Esophagus (tissue), 2 donors: Measurements from ENCODE around the gene KLRF1. TPM values are rescaled to one million over a fixed set of nuclear protein-coding genes. Genes with fewer than 3 reads are reported as not detected.

Source experiments
- H3K27ac ChIP-seq, 2 donors: one replicate each; pipeline ENCODE4 v1.5.1; 2013; ENCODE audit warnings: low read depth in 2 of 2, mild to moderate bottlenecking in 2 of 2, inconsistent platforms in 1 of 2, low read length in 1 of 2, moderate library complexity in 1 of 2
- H3K27me3 ChIP-seq, 2 donors: one replicate each; pipeline ENCODE4 v1.6.1; 2013; ENCODE audit warnings: low read length in 2 of 2, control low read depth in 1 of 2, mild to moderate bottlenecking in 1 of 2; ENCODE audit not compliant: insufficient read depth in 2 of 2, control insufficient read depth in 1 of 2
- H3K36me3 ChIP-seq, 2 donors: one replicate each; pipeline ENCODE4 v1.6.1; 2013; ENCODE audit warnings: low read length in 1 of 2; ENCODE audit not compliant: control insufficient read depth in 2 of 2, insufficient read depth in 2 of 2
- H3K4me1 ChIP-seq, 2 donors: one replicate each; pipeline ENCODE4 v1.6.1; 2013; ENCODE audit warnings: low read length in 1 of 2; ENCODE audit not compliant: control insufficient read depth in 2 of 2, insufficient read depth in 2 of 2
- H3K4me3 ChIP-seq, 2 donors: one replicate each; pipeline ENCODE4 v1.5.1; 2013; ENCODE audit warnings: low read length in 2 of 2, mild to moderate bottlenecking in 2 of 2, low read depth in 1 of 2, moderate library complexity in 1 of 2
- H3K9me3 ChIP-seq, 2 donors: one replicate each; pipeline ENCODE4 v1.6.1; 2013; ENCODE audit warnings: mild to moderate bottlenecking in 2 of 2, low read depth in 1 of 2, low read length in 1 of 2, moderate library complexity in 1 of 2; ENCODE audit not compliant: control insufficient read depth in 2 of 2, insufficient read depth in 1 of 2
- WGBS, 2 donors: extraction: QIAGEN DNeasy Blood & Tissue Kit; methylation state at CpG; one replicate each; pipeline ENCODE4 v1.1.7; 2013; 5-methylcytosine and 5-hydroxymethylcytosine counted together
- polyA plus RNA-seq, 2 donors: library from polyadenylated mRNA; stranded (reverse); fragments of 200-250 nt; gene quantifications; one replicate each; pipeline ENCODE4 v1.2.3, GENCODE V29; 2013
- donor health status: healthy with polysubstance abuse.
- donor health status: Bipolar disorder and iron deficiency.

The KLRF1 gene
- polyA plus RNA-seq, 2 donors = 0.48 to 1.2 TPM

- Histone ChIP-seq H3K4me1 (no peaks in the 10 kb centered on the region), H3K27ac (no peak overlapping the region), H3K36me3 (no peaks in the 10 kb centered on the region), H3K9me3 (no peaks in the 10 kb centered on the region), H3K27me3 (no peaks in the 10 kb centered on the region), H3K4me3 (no peak overlapping the region)
- 76 to 81% methylated on average over 4 of the region's 4 CpGs for WGBS, 2 donors
Observed at GRCh38 chr12:9880532-9881078, 53.3 kb downstream of the KLRF1 start.

- no peaks in the 10 kb centered on the region for H3K4me1 ChIP-seq
- H3K4me3 ChIP-seq = no peak within 1 kb of the TSS
- no peaks in the 10 kb centered on the region for H3K9me3 ChIP-seq
- H3K36me3 ChIP-seq = no peaks in the 10 kb centered on the region
- H3K27ac ChIP-seq = no peak within 1 kb of the TSS
- H3K27me3 ChIP-seq = no peaks in the 10 kb centered on the region
- WGBS, 2 donors = 96 to 97% methylated on average over 3 of the region's 3 CpGs
Observed at GRCh38 chr12:9881246-9881645, 54.0 kb downstream of the KLRF1 start, which contains the start of gene KLRF2. Gene KLRF2 (plus strand): TSS chr12:9881489. CDS start chr12:9881596, 107 bp downstream.

- H3K36me3 ChIP-seq = no peaks in the 10 kb centered on the region
- H3K4me1 ChIP-seq = no peaks in the 10 kb centered on the region
- no peaks in the 10 kb centered on the region for H3K27me3 ChIP-seq
- H3K27ac ChIP-seq = no peak overlapping the region
- no peak overlapping the region for H3K4me3 ChIP-seq
- no peaks in the 10 kb centered on the region for H3K9me3 ChIP-seq
- WGBS, 2 donors = 85 to 86% methylated on average over 5 of the region's 5 CpGs
Observed at GRCh38 chr12:9881988-9882387, 54.7 kb downstream of the KLRF1 start.

GRCh38 chr12:9883175-9883574, 55.9 kb downstream of the KLRF1 start:
- Histone ChIP-seq H3K36me3 (no peaks in the 10 kb centered on the region), H3K4me3 (no peak overlapping the region), H3K4me1 (no peaks in the 10 kb centered on the region), H3K9me3 (no peaks in the 10 kb centered on the region), H3K27me3 (no peaks in the 10 kb centered on the region), H3K27ac (no peak overlapping the region)

GRCh38 chr12:9888665-9889273, 61.5 kb downstream of the KLRF1 start:
- no peaks in the 10 kb centered on the region for H3K4me1 ChIP-seq
- no peak overlapping the region for H3K4me3 ChIP-seq
- no peaks in the 10 kb centered on the region for H3K36me3 ChIP-seq
- H3K27ac ChIP-seq = no peak overlapping the region
- H3K27me3 ChIP-seq = no peaks in the 10 kb centered on the region
- no peaks in the 10 kb centered on the region for H3K9me3 ChIP-seq
- 44 to 46% methylated on average over 4 of the region's 4 CpGs for WGBS, 2 donors

Other genes with a start within 250 kb of the KLRF1 start
- gene KLRB1, start 219.6 kb upstream of the KLRF1 start, polyA plus RNA-seq = under 1 TPM; 0.73 to 0.81 TPM
- 1 to 10 TPM; 1.8 to 5.2 TPM for gene CLEC2D, start 157.8 kb upstream of the KLRF1 start, polyA plus RNA-seq
- gene CLECL1, start 94.4 kb upstream of the KLRF1 start, polyA plus RNA-seq = under 1 TPM in 1 of 2 donors, not detected in 1; 0.25 TPM
- 1 to 10 TPM; 1.6 to 1.8 TPM for gene CD69, start 66.6 kb upstream of the KLRF1 start, polyA plus RNA-seq
- gene CLEC2B, start 41.9 kb downstream of the KLRF1 start, polyA plus RNA-seq = 10 to 100 TPM in 1 of 2 donors, 1 to 10 TPM in 1; 8.3 to 12.8 TPM
- not detected for gene KLRF2, start 54.0 kb downstream of the KLRF1 start, polyA plus RNA-seq
- not detected for gene CLEC2A, start 104.9 kb downstream of the KLRF1 start, polyA plus RNA-seq
- under 1 TPM; 0.16 to 0.32 TPM for gene CLEC12A, start 143.9 kb downstream of the KLRF1 start, polyA plus RNA-seq
- gene CLEC1B, start 171.6 kb downstream of the KLRF1 start, polyA plus RNA-seq = not detected
- under 1 TPM in 1 of 2 donors, not detected in 1; 0.09 TPM for gene CLEC12B, start 183.1 kb downstream of the KLRF1 start, polyA plus RNA-seq
- gene CLEC9A, start 203.2 kb downstream of the KLRF1 start, polyA plus RNA-seq = under 1 TPM in 1 of 2 donors, not detected in 1; 0.13 TPM